Osteoblast (primary cell): ENCODE data around the gene GATA5. TPM values are rescaled to one million over a fixed set of nuclear protein-coding genes. Genes with fewer than 3 reads are reported as not detected.

Source experiments
- DNase-seq: peaks from one replicate; pipeline ENCODE4 v3.0.0; 2011; ENCODE audit warnings: low spot score, mixed read lengths; ENCODE audit not compliant: insufficient read length; ENCODE audit errors: missing footprints
- H2AFZ ChIP-seq: 2 replicates; pipeline ENCODE4 v1.6.0; 2011; ENCODE audit warnings: mild to moderate bottlenecking, low read length
- H3K27ac ChIP-seq: 2 replicates; pipeline ENCODE4 v1.5.1; 2011; ENCODE audit warnings: mild to moderate bottlenecking, low read depth, low read length, moderate library complexity
- H3K27me3 ChIP-seq: 2 replicates; pipeline ENCODE4 v1.6.0; 2012; ENCODE audit warnings: mild to moderate bottlenecking, control low read depth, inconsistent platforms, low read length, moderate library complexity; ENCODE audit not compliant: insufficient read depth
- H3K36me3 ChIP-seq: 2 replicates; pipeline ENCODE4 v1.5.1; 2011; ENCODE audit warnings: mild to moderate bottlenecking, low read length, control low read depth, moderate library complexity; ENCODE audit not compliant: insufficient read depth
- H3K4me1 ChIP-seq: 2 replicates; pipeline ENCODE4 v1.5.1; 2011; ENCODE audit warnings: mild to moderate bottlenecking, low read length, control low read depth, moderate library complexity; ENCODE audit not compliant: insufficient read depth
- H3K4me2 ChIP-seq: 2 replicates; pipeline ENCODE4 v1.6.0; 2011; ENCODE audit warnings: mild to moderate bottlenecking, low read length; ENCODE audit not compliant: insufficient read depth
- H3K4me3 ChIP-seq: fragments of 200-600 bp; sonication (generic); 3 replicates; pipeline ENCODE4 v1.5.1; 2012; ENCODE audit warnings: mild to moderate bottlenecking, low read length, inconsistent platforms; ENCODE audit not compliant: insufficient read depth
- H3K79me2 ChIP-seq: 2 replicates; pipeline ENCODE4 v1.6.0; 2012; ENCODE audit warnings: mild to moderate bottlenecking, low read length, control low read depth, inconsistent platforms; ENCODE audit not compliant: insufficient read depth
- H3K9me3 ChIP-seq: 2 replicates; pipeline ENCODE4 v1.5.1; 2011; ENCODE audit warnings: low read depth, low read length, control low read depth
- H4K20me1 ChIP-seq: 2 replicates; pipeline ENCODE4 v1.6.0; 2012; ENCODE audit warnings: mild to moderate bottlenecking, low read length, control low read depth; ENCODE audit not compliant: insufficient read depth
- total RNA-seq: library from RNA; depleted of rRNA; stranded (reverse); fragments of >200 nt; gene quantifications from 2 replicates; pipeline ENCODE4 v1.2.3, GENCODE V29; 2012
- TF ChIP-seq, protein P1 (sequence below): IDR thresholded peaks from 2 replicates; pipeline ENCODE4 v1.5.1; 2011; ENCODE audit warnings: mild to moderate bottlenecking, low read depth, low read length, moderate library complexity; ENCODE audit errors: extremely low read depth

Gene GATA5
- total RNA-seq, 1 donor, result not detected

DNA sequence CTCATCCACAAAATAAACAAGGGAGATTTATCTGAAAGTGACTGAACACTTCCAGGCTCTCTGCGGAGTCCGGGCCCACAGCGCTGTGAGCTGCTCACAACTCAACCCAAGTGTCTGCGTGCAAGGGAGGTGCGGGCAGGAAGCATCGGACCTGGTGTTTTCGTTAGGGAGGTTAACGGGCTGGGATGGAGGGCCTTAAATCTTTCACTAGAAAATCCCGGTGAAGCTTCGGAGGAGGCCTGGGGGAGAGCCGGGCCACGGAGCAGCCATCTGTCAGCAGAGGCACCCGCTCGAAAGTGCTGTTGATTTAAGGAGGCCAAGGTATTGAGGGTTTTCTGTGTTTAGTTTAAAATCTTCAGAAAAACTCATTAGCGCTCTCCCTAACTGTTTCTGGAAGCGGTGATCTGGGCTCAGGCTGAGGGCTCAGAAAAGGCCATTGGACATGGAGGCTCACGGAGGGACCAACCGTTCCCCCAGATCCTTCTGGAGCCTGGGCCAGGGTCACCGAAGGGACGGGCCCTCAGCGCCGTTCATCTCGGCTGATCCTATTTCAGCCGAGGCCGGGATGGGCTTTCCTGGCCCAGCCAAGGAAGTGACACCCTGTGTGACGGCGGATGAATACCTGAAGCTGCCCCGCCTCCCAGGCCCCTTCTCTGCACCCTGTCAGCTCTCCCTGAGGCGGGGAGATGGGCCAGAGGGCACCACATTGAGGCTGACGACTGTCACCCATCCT, 20.7 kb downstream of the GATA5 start:
- Histone ChIP-seq H3K36me3 (no peaks in the 10 kb centered on the region), H3K9me3 (no peaks in the 10 kb centered on the region), H3K4me2 (no peak overlapping the region), H3K4me3 (no peak overlapping the region), H4K20me1 (no peaks in the 10 kb centered on the region), H3K4me1 (no peaks in the 10 kb centered on the region), H3K27ac (no peak overlapping the region), H3K79me2 (no peaks in the 10 kb centered on the region), H2AFZ (no peak overlapping the region), H3K27me3 (no peaks in the 10 kb centered on the region)
- no peak for DNase-seq
- TF ChIP-seq, protein P1, sequence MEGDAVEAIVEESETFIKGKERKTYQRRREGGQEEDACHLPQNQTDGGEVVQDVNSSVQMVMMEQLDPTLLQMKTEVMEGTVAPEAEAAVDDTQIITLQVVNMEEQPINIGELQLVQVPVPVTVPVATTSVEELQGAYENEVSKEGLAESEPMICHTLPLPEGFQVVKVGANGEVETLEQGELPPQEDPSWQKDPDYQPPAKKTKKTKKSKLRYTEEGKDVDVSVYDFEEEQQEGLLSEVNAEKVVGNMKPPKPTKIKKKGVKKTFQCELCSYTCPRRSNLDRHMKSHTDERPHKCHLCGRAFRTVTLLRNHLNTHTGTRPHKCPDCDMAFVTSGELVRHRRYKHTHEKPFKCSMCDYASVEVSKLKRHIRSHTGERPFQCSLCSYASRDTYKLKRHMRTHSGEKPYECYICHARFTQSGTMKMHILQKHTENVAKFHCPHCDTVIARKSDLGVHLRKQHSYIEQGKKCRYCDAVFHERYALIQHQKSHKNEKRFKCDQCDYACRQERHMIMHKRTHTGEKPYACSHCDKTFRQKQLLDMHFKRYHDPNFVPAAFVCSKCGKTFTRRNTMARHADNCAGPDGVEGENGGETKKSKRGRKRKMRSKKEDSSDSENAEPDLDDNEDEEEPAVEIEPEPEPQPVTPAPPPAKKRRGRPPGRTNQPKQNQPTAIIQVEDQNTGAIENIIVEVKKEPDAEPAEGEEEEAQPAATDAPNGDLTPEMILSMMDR, result no peak

DNA sequence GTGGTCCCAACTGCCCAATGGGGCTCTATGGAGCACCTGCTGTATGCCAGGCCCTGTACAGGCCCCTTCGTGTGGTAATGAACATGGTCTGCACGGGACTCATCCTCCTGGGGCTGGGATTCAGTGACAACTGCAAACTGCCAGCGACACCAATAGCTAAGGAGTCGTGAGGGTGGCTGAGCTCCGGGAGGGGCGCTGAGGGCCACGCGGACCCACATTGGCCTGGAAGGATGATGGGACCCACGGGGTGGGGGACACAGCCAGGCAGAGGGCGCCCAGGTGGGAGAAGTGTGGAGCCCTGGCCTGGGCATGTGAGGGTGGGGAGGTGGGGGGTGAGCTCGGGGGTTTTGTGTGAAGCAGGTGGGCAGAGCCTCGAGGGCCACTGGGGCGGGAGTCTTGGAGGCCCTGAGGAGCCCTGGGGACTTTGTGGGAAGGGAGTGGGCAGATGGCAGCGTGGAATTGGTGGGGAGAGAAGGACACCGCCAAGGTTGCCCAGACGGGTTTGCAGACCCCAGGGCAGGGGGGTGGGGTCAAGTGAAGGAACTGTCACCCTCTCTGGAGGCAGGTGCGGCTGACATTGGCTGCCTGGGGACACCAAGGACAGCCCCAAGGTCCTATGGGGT, 22.5 kb downstream of the GATA5 start:
- H3K27me3 ChIP-seq, result no peaks in the 10 kb centered on the region
- TF ChIP-seq, protein P1, result no peak

DNA sequence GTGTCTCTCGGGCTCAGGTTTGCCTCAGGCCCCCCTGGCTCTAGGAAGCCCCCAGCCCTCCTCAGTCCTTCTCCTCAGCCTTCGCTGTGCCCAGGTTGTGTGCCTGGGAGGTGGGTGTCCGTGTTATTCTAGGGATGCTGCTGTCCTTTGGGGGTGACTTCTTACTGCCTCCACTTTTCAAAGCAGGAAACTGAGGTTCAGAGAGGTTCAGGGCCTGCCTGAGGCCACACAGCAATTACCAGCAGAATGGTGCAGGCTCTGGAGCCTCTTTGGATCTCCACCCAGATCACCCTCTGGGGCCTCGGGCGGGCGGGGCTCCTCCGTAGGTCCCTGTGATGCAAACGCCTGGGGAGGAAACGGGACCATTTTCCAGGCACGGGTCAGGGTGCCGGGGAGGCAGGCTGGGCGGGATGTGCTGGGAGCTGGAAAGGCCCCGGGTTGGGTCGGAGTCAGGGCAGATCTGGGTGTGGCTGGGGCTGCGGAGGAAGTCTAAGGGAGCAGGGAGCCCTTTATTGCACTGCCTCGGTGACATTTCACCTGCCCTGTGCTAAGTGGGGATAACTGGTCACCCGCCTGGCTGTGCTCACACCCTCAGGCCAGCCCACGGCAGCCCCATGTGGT, 23.2 kb downstream of the GATA5 start:
- H3K4me1 ChIP-seq, result no peaks in the 10 kb centered on the region
- no peaks in the 10 kb centered on the region for H4K20me1 ChIP-seq
- H3K27ac ChIP-seq, result no peak overlapping the region
- TF ChIP-seq, protein P1, result no peak
- H3K79me2 ChIP-seq, result no peaks in the 10 kb centered on the region
- no peaks in the 10 kb centered on the region for H3K27me3 ChIP-seq
- H2AFZ ChIP-seq, result no peak overlapping the region
- DNase-seq, result no peak
- no peaks in the 10 kb centered on the region for H3K9me3 ChIP-seq
- H3K4me2 ChIP-seq, result no peak overlapping the region
- H3K4me3 ChIP-seq, result no peak overlapping the region
- no peaks in the 10 kb centered on the region for H3K36me3 ChIP-seq

More for the DNA sequence above, 22.5 kb downstream of the GATA5 start:
- Histone ChIP-seq H3K4me1 (no peaks in the 10 kb centered on the region), H3K79me2 (no peaks in the 10 kb centered on the region), H4K20me1 (no peaks in the 10 kb centered on the region), H3K4me2 (no peak overlapping the region), H3K27ac (no peak overlapping the region), H3K4me3 (no peak overlapping the region), H3K9me3 (no peaks in the 10 kb centered on the region), H3K36me3 (no peaks in the 10 kb centered on the region), H2AFZ (no peak overlapping the region)
- DNase-seq, result no peak

DNA sequence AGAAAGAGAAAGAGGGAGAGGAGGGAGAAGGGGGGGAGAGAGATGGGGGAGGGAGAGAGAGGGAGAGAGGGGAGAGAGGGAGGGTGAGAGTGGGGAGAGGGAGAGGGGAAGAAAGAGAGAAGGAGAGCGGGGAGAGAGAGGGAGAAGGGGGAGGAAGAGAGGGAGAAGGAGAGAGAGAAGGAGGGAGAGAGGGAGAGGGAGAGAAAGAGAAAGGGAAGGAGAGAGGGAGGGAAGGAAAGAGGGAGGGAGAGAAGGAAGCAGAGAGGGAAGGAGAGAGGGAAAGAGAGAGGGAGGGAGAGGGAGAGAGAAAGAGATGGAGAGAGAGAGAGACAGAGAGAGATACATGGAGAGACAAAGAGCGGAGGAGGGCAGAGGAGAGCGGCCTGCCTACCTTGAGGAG, 23.8 kb downstream of the GATA5 start:
- no peaks in the 10 kb centered on the region for H3K4me1 ChIP-seq
- no peaks in the 10 kb centered on the region for H4K20me1 ChIP-seq
- no peak overlapping the region for H3K4me3 ChIP-seq
- no peaks in the 10 kb centered on the region for H3K36me3 ChIP-seq
- DNase-seq, result no peak
- no peaks in the 10 kb centered on the region for H3K27me3 ChIP-seq
- no peaks in the 10 kb centered on the region for H3K79me2 ChIP-seq
- no peaks in the 10 kb centered on the region for H3K9me3 ChIP-seq
- TF ChIP-seq, protein P1, result no peak
- no peak overlapping the region for H3K4me2 ChIP-seq
- H2AFZ ChIP-seq, result no peak overlapping the region
- no peak overlapping the region for H3K27ac ChIP-seq
